IMR-90 (cell line): ENCODE measurements around the gene LHFPL6. TPM values are rescaled to one million over a fixed set of nuclear protein-coding genes. Genes with fewer than 3 reads are reported as not detected.

ENCODE experiments used
- ATAC-seq: fragments of 200-7000 bp; cut with Tn5 transposase; 2 replicates; pipeline ENCODE4 v1.9.1; 2020; ENCODE audit warnings: low read depth, mild to moderate bottlenecking, moderate library complexity
- BruUV-seq: library from RNA; stranded (reverse); fragments of 400-500 nt; replicated peaks from 2 replicates; lab custom pipeline; 2021; lab: Mats Ljungman, UMichigan
- CTCF ChIA-PET: fragments of 300-600 bp; formaldehyde crosslinking; extraction: SDS; loops from one replicate; lab custom pipeline; 2021; ENCODE audit warnings: antibody characterized with exemption; lab: Yijun Ruan, JAX
- POLR2A ChIA-PET: fragments of 300-600 bp; sonication (Branson Sonifier 250); formaldehyde crosslinking; loops from one replicate; lab custom pipeline; 2022; ENCODE audit warnings: antibody characterized with exemption; ENCODE audit not compliant: unreplicated experiment; lab: Charles Lee
- DNase-seq: peaks from one replicate; pipeline ENCODE4 v3.0.0; 2013
- H2AFZ ChIP-seq: replicated peaks from 2 replicates; pipeline ENCODE3; 2013; ENCODE audit warnings: low read length, mild to moderate bottlenecking; ENCODE audit not compliant: poor library complexity
- H2AK5ac ChIP-seq: 2 replicates; pipeline ENCODE4 v1.6.1; 2013; ENCODE audit warnings: low read depth, low read length, inconsistent platforms
- H2AK9ac ChIP-seq: replicated peaks from 2 replicates; pipeline ENCODE3; 2013; ENCODE audit warnings: mild to moderate bottlenecking, low read depth, low read length, moderate library complexity; ENCODE audit not compliant: poor library complexity
- H2BK120ac ChIP-seq: 2 replicates; pipeline ENCODE4 v1.6.1; 2013; ENCODE audit warnings: low read depth, low read length, inconsistent platforms
- H2BK15ac ChIP-seq: 3 replicates; pipeline ENCODE4 v1.6.1; 2013; ENCODE audit warnings: low read depth, low read length, inconsistent platforms
- H2BK20ac ChIP-seq: 2 replicates; pipeline ENCODE4 v1.6.1; 2013; ENCODE audit warnings: low read depth, mild to moderate bottlenecking, inconsistent platforms, low read length, moderate library complexity
- H2BK5ac ChIP-seq: 2 replicates; pipeline ENCODE4 v1.6.1; 2013; ENCODE audit warnings: mild to moderate bottlenecking, low read depth, low read length, inconsistent platforms; ENCODE audit not compliant: poor library complexity, severe bottlenecking
- H3K14ac ChIP-seq: replicated peaks from 2 replicates; pipeline ENCODE4 v1.6.1; 2013; ENCODE audit warnings: low read depth, low read length, inconsistent platforms
- H3K18ac ChIP-seq: 2 replicates; pipeline ENCODE4 v1.6.1; 2013; ENCODE audit warnings: low read depth, low read length, control low read depth
- H3K23ac ChIP-seq: 2 replicates; pipeline ENCODE4 v1.6.1; 2013; ENCODE audit warnings: low read depth, low read length, inconsistent platforms
- H3K27ac ChIP-seq: 2 replicates; pipeline ENCODE4 v1.5.1; 2013; ENCODE audit warnings: mild to moderate bottlenecking, control low read depth, low read length; ENCODE audit not compliant: insufficient read depth
- H3K27me3 ChIP-seq: 2 replicates; pipeline ENCODE4 v1.6.1; 2013; ENCODE audit warnings: low read length; ENCODE audit not compliant: control insufficient read depth, insufficient read depth
- H3K36me3 ChIP-seq: 2 replicates; pipeline ENCODE4 v1.6.1; 2013; ENCODE audit warnings: low read length, mixed read lengths; ENCODE audit not compliant: control insufficient read depth, insufficient read depth
- H3K4ac ChIP-seq: 2 replicates; pipeline ENCODE4 v1.6.1; 2013; ENCODE audit warnings: low read depth, low read length, inconsistent platforms
- H3K4me1 ChIP-seq: 2 replicates; pipeline ENCODE4 v1.6.1; 2013; ENCODE audit warnings: low read length, mixed read lengths; ENCODE audit not compliant: control insufficient read depth, insufficient read depth
- H3K4me2 ChIP-seq: 2 replicates; pipeline ENCODE4 v1.6.1; 2013; ENCODE audit warnings: low read depth, mild to moderate bottlenecking, control low read depth, low read length, moderate library complexity
- H3K4me3 ChIP-seq: 2 replicates; pipeline ENCODE4 v1.5.1; 2013; ENCODE audit warnings: low read depth, mild to moderate bottlenecking, control low read depth, low read length, moderate library complexity; ENCODE audit not compliant: insufficient read depth
- H3K56ac ChIP-seq: 2 replicates; pipeline ENCODE4 v1.6.1; 2013; ENCODE audit warnings: low read length, inconsistent platforms; ENCODE audit not compliant: insufficient read depth; ENCODE audit errors: extremely low read depth
- H3K79me1 ChIP-seq, 2 experiments: 2 replicates each; pipeline ENCODE4 v1.6.1; 2013; ENCODE audit warnings: low read length in 2 of 2, inconsistent platforms in 1 of 2, low read depth in 1 of 2
- H3K9ac ChIP-seq: 2 replicates; pipeline ENCODE4 v1.6.1; 2013; ENCODE audit warnings: low read depth, low read length, control low read depth
- H3K9me1 ChIP-seq: 2 replicates; pipeline ENCODE4 v1.6.1; 2013; ENCODE audit warnings: low read length, inconsistent platforms; ENCODE audit not compliant: insufficient read depth
- H3K9me3 ChIP-seq: 2 replicates; pipeline ENCODE4 v1.6.1; 2013; ENCODE audit warnings: low read length; ENCODE audit not compliant: control insufficient read depth, insufficient read depth
- H4K20me1 ChIP-seq: 2 replicates; pipeline ENCODE4 v1.6.1; 2013; ENCODE audit warnings: low read length, inconsistent platforms; ENCODE audit not compliant: insufficient read depth
- H4K5ac ChIP-seq: 2 replicates; pipeline ENCODE4 v1.6.1; 2013; ENCODE audit warnings: mild to moderate bottlenecking, low read depth, low read length, control low read depth
- H4K8ac ChIP-seq, 2 experiments: 2 replicates each; pipeline ENCODE4 v1.6.1; 2013; ENCODE audit warnings: low read depth in 2 of 2, low read length in 2 of 2, control low read depth in 1 of 2, inconsistent platforms in 1 of 2
- H4K91ac ChIP-seq: 2 replicates; pipeline ENCODE4 v1.6.1; 2013; ENCODE audit warnings: low read depth, low read length, inconsistent platforms; ENCODE audit not compliant: insufficient read depth
- BHLHE40 ChIP-seq: fragments of 150-350 bp; IDR thresholded peaks from 2 replicates; pipeline ENCODE4 v1.6.1; 2016; ENCODE audit warnings: mild to moderate bottlenecking, low read depth, low read length
- CEBPB ChIP-seq: IDR thresholded peaks from 2 replicates; pipeline ENCODE4 v1.6.1; 2012; ENCODE audit warnings: low read depth, low read length, improper control_type of control experiment
- CHD1 ChIP-seq: IDR thresholded peaks from 2 replicates; pipeline ENCODE4 v1.6.1; 2012; ENCODE audit warnings: low read depth, low read length, improper control_type of control experiment
- FOS ChIP-seq: fragments of 150-350 bp; IDR thresholded peaks from 2 replicates; pipeline ENCODE4 v1.6.1; 2016; ENCODE audit warnings: low read depth, low read length
- MAFK ChIP-seq: IDR thresholded peaks from 2 replicates; pipeline ENCODE4 v1.6.1; 2012; ENCODE audit warnings: low read depth, low read length, improper control_type of control experiment
- MAZ ChIP-seq: IDR thresholded peaks from 2 replicates; pipeline ENCODE4 v1.6.1; 2012; ENCODE audit warnings: low read depth, mild to moderate bottlenecking, low read length, improper control_type of control experiment, moderate library complexity, borderline replicate concordance
- POLR2A ChIP-seq: IDR thresholded peaks from 2 replicates; pipeline ENCODE4 v1.6.1; 2012; ENCODE audit warnings: mild to moderate bottlenecking, low read depth, low read length
- RAD21 ChIP-seq: IDR thresholded peaks from 2 replicates; pipeline ENCODE4 v1.6.1; 2012; ENCODE audit warnings: low read length, improper control_type of control experiment
- RFX5 ChIP-seq: IDR thresholded peaks from 2 replicates; pipeline ENCODE4 v1.8.0; 2012; ENCODE audit warnings: low read depth, mild to moderate bottlenecking, low read length, moderate library complexity
- SMC3 ChIP-seq: fragments of 150-350 bp; IDR thresholded peaks from 2 replicates; pipeline ENCODE4 v1.6.1; 2016; ENCODE audit warnings: low read depth, mild to moderate bottlenecking, antibody characterized with exemption, low read length, moderate library complexity
- WGBS, 2 experiments: methylation state at CpG; one replicate each; pipeline versions ENCODE4 v1.1.5 to v1.1.7; 2013; ENCODE audit warnings: missing lambda C conversion rate in 2 of 2; ENCODE audit not compliant: insufficient read length in 1 of 2; ENCODE audit errors: extremely low coverage in 2 of 2; 5-methylcytosine and 5-hydroxymethylcytosine counted together
- dilution Hi-C: fragments of 300-500 bp; cut with HindIII; formaldehyde crosslinking; loops from one replicate; pipeline ENCODE4 v1.14.3; 2018; ENCODE audit warnings: low sequenced_read_pairs; ENCODE audit not compliant: unreplicated experiment
- in situ Hi-C: fragments of 300-500 bp; cut with MboI; formaldehyde crosslinking; loops from 3 replicates; pipeline ENCODE4 v1.14.3; 2019; ENCODE audit warnings: low sequenced_read_pairs, inconsistent platforms, mixed read lengths
- intact Hi-C: fragments of 100-400 bp; cut with micrococcal nuclease; formaldehyde crosslinking; loops from 2 replicates; pipeline ENCODE4 v1.10.0; 2022
- polyA plus RNA-seq, 3 experiments: library from polyadenylated mRNA; depleted of rRNA; stranded (reverse); fragments of >200 nt; gene quantifications; 2 replicates each; pipeline ENCODE4 v1.2.3, GENCODE V29; 2012; ENCODE audit warnings: low replicate concordance in 1 of 3
- total RNA-seq: library from RNA; depleted of rRNA; stranded (reverse); fragments of >200 nt; gene quantifications from 2 replicates; pipeline ENCODE4 v1.2.3, GENCODE V29; 2012
- TF ChIP-seq, protein P1 (sequence below): fragments of 150-350 bp; IDR thresholded peaks from 2 replicates; pipeline ENCODE4 v1.6.1; 2016; ENCODE audit warnings: low read depth, mild to moderate bottlenecking, low read length, moderate library complexity, borderline replicate concordance

Gene LHFPL6
- total and polyA plus RNA-seq, 2 of the 4 experiments (the other 2 are of a cell fraction), result 24.7 to 36.1 TPM

DNA sequence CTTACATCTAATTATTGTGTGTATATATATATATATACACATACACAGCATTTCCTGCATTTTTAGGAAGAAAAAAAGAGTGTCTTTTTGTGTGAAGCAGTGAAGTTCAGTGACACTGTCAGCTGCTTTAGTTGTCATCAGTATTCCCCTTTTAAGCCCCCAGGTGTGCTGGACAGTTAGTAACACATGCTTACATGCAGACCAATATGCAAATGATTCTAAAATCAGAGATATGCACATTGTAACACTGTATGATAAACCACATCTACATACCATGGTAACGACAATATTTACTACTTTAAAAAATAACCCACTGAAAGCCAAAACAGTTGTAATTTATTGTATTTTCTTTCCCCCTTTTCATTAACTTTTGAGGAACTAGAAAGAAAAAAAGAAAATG, 16.8 kb downstream of the LHFPL6 start:
- POLR2A ChIA-PET, result no interaction called here
- H2AK5ac ChIP-seq, result no peak overlapping the region
- dilution Hi-C loops, result no loop called here

More for the DNA sequence above, 16.8 kb downstream of the LHFPL6 start:
- no TSS peak for BruUV-seq
- Histone ChIP-seq H2AFZ (no peak overlapping the region), H4K8ac (no peak overlapping the region), H3K27ac (no peak overlapping the region), H3K4me3 (no peak overlapping the region), H3K9ac (no peak overlapping the region), H2BK120ac (no peak overlapping the region), H3K23ac (no peak overlapping the region), H3K4ac (no peak overlapping the region), H4K20me1 (no peaks in the 10 kb centered on the region), H3K4me2 (no peak overlapping the region), H2AK9ac (no peak overlapping the region), H3K79me1 (peaks cover 17 to 48% of the 10 kb centered on the region in 2 experiments), H3K18ac (no peak overlapping the region), H3K4me1 (peaks cover 6% of the 10 kb centered on the region), H3K36me3 (peaks cover 2% of the 10 kb centered on the region; the same call in 1 of the 2 replicates), H3K56ac (no peak overlapping the region), H4K5ac (no peak overlapping the region), H3K9me1 (peaks cover 13% of the 10 kb centered on the region), H2BK15ac (no peak overlapping the region), H2BK5ac (no peak overlapping the region), H4K91ac (no peak overlapping the region), H3K27me3 (no peaks in the 10 kb centered on the region), H3K9me3 (no peaks in the 10 kb centered on the region), H2BK20ac (no peak overlapping the region), H3K14ac (no peak overlapping the region)
- intact Hi-C loops (no loop called here), in situ Hi-C loops (no loop called here)
- TF ChIP-seq CHD1 (no peak), RFX5 (no peak), FOS (no peak), CEBPB (no peak), BHLHE40 (no peak), SMC3 (no peak), RAD21 (no peak), MAZ (no peak), POLR2A (no peak), MAFK (no peak)
- TF ChIP-seq, protein P1, sequence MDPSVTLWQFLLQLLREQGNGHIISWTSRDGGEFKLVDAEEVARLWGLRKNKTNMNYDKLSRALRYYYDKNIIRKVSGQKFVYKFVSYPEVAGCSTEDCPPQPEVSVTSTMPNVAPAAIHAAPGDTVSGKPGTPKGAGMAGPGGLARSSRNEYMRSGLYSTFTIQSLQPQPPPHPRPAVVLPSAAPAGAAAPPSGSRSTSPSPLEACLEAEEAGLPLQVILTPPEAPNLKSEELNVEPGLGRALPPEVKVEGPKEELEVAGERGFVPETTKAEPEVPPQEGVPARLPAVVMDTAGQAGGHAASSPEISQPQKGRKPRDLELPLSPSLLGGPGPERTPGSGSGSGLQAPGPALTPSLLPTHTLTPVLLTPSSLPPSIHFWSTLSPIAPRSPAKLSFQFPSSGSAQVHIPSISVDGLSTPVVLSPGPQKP, result no peak
- WGBS, 2 experiments, result no CpG with 5 or more reads among the region's 1 CpG
- CTCF ChIA-PET, result no interaction called here
- DNase-seq (no peak), ATAC-seq (no peak)
